HG03378 (cell line): ENCODE results near the gene NFKBIA.
A peak's percentile ranks its signal among the peaks of the same experiment; 100 is the strongest.
"Not testable (repeated sequence)": the region's sequence is repeated elsewhere in the genome, so short reads cannot be mapped to it uniquely, and the experiment has no call there.

ENCODE experiments used
- ATAC-seq: cut with Tn5 transposase; IDR thresholded peaks from one replicate; pipeline ENCODE4 v1.9.1; 2021; ENCODE audit warnings: mild to moderate bottlenecking, moderate library complexity; ENCODE audit not compliant: unreplicated experiment

NFKBIA gene

GRCh38 chr14:35369701-35370191, 34.8 kb downstream of the NFKBIA start:
- ATAC-seq: no peak

GRCh38 chr14:35368583-35369392, 35.8 kb downstream of the NFKBIA start:
- no peak for ATAC-seq

- ATAC-seq: no peak
Measured at GRCh38 chr14:35368139-35368460, 36.4 kb downstream of the NFKBIA start.

GRCh38 chr14:35367056-35367372, 37.5 kb downstream of the NFKBIA start:
- no peak for ATAC-seq

DNA sequence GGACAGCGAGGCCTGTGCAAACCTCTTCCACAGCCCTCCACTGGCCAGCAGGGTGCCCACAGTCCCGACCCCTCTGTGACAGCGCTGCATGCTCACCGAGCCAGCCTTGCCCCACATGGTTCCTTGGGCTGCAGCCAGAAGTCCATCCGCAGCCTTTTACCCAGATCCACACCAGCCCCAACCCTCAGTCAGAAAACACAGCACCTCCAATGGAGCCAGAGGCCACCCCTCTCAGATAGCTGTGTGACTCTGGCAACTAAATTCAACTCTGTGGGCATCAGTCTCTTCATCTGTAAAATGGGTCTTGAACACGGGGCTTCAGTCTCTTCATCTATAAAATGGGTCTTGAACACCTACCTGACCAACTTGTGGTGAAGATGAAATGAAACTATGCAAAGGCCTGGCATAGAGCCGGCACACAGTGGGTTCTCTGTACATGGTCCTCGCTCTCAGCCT, 38.0 kb downstream of the NFKBIA start:
- no peak for ATAC-seq

DNA sequence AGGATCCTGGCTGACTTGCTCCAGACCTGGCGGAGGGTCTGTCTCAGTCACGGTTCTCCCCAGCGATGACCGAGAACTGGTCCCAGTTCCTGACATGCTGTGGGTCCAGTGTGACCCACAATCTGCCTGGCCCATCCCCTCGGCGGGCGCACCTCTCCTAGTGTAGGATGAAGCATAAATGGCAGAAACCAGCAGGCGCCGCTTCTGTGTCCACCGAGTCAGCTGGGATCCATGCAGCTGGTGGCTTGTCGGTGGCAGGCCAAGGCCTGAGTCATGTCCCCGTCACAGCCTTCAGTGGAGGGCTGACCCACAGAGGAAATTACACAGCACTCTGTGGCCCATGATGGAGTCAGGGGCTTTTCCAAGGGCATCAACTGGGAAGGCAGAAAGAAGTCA, 38.5 kb downstream of the NFKBIA start:
- no peak for ATAC-seq

DNA sequence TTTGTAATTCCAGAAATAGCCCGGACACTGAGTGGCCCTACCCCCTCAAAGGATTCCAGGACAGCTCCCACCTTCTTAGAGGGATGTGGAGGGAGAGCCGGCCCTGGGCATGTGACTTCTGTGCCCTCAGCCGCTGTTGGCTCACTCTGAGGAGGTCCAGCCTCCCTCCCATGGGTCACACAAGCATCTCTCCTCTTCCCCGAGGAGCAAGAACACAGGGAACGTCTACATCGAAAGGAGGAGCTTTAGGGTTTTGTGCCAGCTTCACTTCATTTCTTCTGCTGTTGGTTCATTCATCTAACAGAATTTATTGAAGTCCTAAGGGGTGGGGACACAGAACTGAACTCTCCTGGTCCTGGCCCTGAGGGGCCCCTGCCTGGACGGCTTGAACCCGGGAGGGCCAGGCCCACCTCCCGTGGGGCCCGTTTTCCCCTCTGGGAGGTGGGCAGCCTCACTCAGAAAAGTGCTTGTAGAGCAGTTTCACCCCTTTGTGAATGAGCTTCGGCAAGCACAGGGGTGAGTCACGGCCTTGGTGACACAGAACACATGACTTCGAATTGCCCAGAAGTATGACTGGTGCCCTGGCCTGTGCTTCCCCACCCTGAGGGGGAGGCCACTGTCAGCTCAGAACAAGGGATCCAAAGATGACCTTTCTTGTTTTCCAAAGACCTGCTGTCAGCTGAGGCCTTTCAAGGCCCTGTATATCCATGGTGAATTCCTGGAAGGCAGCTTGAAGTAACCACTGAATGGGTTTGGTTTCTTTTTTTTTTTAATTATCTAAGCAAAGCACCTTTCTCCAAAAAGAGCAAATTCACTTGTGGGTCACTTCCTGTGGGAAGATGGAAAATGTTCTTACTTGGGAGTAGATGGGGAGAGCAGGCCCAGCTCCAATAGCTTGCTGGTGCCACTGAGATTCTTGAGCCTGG, 39.2 kb downstream of the NFKBIA start:
- ATAC-seq: peak; percentile 56

DNA sequence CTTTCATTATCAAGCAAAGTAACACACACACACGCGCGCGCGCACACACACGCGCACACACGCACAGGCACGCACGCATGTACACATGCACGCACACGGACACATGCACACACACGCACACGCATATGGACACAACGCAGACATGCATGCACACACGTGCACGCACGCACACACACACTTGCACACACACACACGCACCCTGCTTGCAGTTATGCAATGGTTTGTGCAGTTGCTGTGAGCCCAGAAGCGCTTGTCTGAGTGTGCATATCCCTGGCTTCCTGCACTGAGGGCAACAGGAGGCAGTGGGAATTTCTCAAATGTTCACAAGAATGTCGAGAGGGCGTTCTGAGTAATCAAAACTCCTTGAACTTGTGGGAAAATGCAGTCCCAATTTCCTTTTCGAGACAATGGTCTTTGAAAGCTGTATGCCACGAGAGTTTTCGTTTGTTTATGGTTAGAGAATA, 41.6 kb downstream of the NFKBIA start:
- no peak for ATAC-seq

- no peak for ATAC-seq
Measured at GRCh38 chr14:35362450-35362849, 42.1 kb downstream of the NFKBIA start.

DNA sequence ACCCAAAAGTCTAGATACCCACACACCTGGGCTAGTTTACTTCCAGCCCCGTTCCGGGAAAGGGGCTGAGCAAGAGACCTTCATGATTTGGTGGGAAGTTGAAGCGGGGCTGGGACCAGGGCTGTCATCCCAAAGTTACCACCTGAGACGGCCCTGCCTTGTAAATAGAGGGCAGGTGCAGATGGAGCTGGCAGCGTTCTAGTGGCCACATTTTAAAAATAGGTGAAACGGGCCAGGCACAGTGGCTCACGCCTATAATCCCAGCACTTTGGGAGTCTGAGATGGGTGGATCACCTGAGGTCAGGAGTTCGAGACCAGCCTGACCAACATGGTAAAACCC, 43.4 kb downstream of the NFKBIA start:
- ATAC-seq: no peak

GRCh38 chr14:35359655-35360054, 44.9 kb downstream of the NFKBIA start:
- ATAC-seq: not testable (repeated sequence)

DNA sequence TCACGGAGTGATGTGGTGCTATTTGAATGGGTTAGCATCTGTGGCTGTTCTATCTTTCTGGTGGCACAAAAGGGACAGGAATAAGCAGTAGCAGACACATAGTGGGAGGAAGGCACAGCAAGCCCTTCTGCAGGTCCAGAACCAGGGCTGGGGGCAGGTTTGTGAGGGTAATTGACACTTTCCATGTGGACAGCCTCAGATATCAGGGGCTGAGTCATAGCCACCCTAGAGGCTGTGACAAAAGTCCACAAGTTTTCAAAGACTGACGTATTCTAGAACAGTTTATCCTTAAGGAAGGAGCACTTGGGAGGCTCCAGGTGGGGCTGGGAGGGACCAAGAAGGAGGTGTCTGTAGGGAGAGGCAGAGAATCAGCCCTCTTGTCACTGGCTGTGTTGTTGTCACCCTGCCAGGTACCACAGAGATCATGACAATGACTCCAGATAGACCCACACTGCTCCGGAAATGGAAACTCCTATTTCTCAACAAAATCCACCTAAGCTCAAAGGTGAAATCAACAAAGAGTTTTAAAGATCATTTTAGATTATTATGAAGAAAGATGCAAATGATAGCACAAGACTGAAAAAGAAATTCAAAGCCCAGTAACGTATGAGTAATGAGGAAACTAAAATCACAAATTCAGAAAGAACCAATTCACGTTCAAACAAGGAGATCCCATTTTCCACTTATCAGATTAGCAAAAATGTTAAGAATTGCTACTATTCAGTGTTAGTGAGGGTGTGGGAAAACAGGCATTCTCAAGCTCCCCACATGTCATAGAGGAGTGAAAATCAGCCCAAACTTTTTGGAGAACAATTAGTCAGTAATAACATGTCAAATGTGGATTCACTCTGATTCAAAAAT, 48.3 kb downstream of the NFKBIA start:
- no peak for ATAC-seq

GRCh38 chr14:35355235-35355634, 49.3 kb downstream of the NFKBIA start:
- not testable (repeated sequence) for ATAC-seq

GRCh38 chr14:35353409-35354172, 51.0 kb downstream of the NFKBIA start:
- no peak for ATAC-seq

DNA sequence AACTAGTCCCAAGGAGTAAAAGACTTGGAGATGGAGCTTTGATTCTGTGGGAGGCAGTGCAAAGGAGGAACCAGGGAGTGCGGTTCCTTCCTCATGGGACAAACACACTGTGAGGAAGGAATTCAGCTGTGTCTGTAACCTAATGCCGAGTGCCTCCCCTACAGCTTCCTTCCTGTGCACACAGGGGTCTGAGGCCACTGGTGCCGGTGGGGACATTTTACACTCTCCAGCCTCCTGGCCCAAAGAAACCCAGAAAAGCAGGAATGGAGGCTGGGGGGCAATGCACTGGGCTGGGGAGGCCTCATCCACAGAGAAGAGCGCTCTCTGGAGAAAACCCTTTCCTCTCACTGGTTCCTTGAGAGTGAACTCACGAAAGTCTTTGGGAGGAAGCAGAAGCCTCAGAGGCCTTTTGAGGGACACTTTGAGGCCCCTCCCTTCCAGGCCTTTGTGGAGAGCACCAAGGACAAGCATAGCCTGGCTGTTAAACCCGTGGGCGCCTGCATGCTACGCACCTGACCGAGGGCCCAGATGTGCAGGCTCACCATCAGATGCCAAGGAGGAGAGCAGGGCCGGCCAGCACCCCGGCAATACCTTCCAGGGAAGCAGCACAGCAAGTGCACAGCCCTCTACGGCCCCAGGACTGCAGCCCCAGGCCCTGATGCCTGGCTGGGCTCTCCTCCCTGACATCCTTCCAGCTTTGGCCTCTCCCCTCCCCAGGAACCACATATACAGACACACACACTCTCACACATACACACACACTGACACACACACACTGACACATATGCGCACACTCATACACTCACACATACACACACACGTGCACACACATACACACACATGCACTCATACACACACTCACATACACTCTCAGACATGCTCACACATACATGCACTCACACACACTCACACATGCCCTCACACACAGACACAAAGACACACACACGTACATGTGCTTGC, 52.0 kb downstream of the NFKBIA start:
- no peak for ATAC-seq

GRCh38 chr14:35351897-35352273, 52.7 kb downstream of the NFKBIA start:
- no peak for ATAC-seq
